ENCODE measurements around the gene MT1F.
A peak's percentile ranks its signal among the peaks of the same experiment; 100 is the strongest.
"Not testable (repeated sequence)": the region's sequence is repeated elsewhere in the genome, so short reads cannot be mapped to it uniquely, and the experiment has no call there.

MT1F gene

DNA sequence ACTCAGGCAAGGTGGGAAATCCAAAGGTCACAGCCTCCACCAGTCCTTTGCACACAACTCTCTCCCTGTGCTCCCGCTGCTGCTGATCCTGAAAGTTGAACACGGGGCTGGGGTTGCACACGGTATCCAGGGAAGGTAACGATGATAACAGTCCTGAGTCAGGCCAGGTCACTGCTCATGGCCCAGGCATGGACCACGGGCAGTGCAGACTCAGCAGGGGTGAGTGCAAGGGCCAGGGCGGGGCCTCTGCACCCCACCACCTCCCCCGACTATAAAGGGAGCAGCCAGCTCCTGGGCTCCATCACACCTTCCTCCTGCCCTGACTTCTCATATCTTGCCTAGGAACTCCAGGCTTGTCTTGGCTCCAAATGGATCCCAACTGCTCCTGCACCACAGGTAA, 6.2 kb upstream of the MT1F start, which contains the start of gene MT1B:
Gene MT1B (plus strand): TSS at position 301 of the 400 bp plus-strand sequence. CDS start 68 bp downstream, at position 369.
- Histone ChIP-seq H3K9me3 (ENCODE audit: control insufficient read depth, insufficient read depth, low read length) (no peaks in the 10 kb centered on the region), H3K9ac (ENCODE audit: low read depth, low read length) (no peak within 1 kb of the TSS), H3K27me3 (ENCODE audit: control insufficient read depth, insufficient read depth, low read length) (peaks cover 89% of the 10 kb centered on the region), H3K36me3 (ENCODE audit: control insufficient read depth, insufficient read depth, low read length) (no peaks in the 10 kb centered on the region), H3K4me3 (ENCODE audit: low read depth, low read length) (no peak within 1 kb of the TSS), H3K4me1 (ENCODE audit: control insufficient read depth, insufficient read depth, low read length) (no peaks in the 10 kb centered on the region)

GRCh38 chr16:56652600-56652999, 5.2 kb upstream of the MT1F start:
- Histone ChIP-seq H3K9me3 (ENCODE audit: control insufficient read depth, insufficient read depth, low read length) (no peaks in the 10 kb centered on the region), H3K9ac (ENCODE audit: low read depth, low read length) (no peak overlapping the region), H3K4me3 (ENCODE audit: low read depth, low read length) (no peak overlapping the region), H3K36me3 (ENCODE audit: control insufficient read depth, insufficient read depth, low read length) (no peaks in the 10 kb centered on the region), H3K4me1 (ENCODE audit: control insufficient read depth, insufficient read depth, low read length) (no peaks in the 10 kb centered on the region), H3K27me3 (ENCODE audit: control insufficient read depth, insufficient read depth, low read length) (peaks cover 84% of the 10 kb centered on the region)

- Histone ChIP-seq H3K4me1 (ENCODE audit: control insufficient read depth, insufficient read depth, low read length) (peaks cover 2% of the 10 kb centered on the region), H3K9me3 (ENCODE audit: control insufficient read depth, insufficient read depth, low read length) (no peaks in the 10 kb centered on the region), H3K4me3 (ENCODE audit: low read depth, low read length) (no peak overlapping the region), H3K27me3 (ENCODE audit: control insufficient read depth, insufficient read depth, low read length) (peaks cover 82% of the 10 kb centered on the region), H3K36me3 (ENCODE audit: control insufficient read depth, insufficient read depth, low read length) (no peaks in the 10 kb centered on the region), H3K9ac (ENCODE audit: low read depth, low read length) (no peak overlapping the region)
These were observed 4.5 kb upstream of the MT1F start for GRCh38 chr16:56653218-56653617.

DNA sequence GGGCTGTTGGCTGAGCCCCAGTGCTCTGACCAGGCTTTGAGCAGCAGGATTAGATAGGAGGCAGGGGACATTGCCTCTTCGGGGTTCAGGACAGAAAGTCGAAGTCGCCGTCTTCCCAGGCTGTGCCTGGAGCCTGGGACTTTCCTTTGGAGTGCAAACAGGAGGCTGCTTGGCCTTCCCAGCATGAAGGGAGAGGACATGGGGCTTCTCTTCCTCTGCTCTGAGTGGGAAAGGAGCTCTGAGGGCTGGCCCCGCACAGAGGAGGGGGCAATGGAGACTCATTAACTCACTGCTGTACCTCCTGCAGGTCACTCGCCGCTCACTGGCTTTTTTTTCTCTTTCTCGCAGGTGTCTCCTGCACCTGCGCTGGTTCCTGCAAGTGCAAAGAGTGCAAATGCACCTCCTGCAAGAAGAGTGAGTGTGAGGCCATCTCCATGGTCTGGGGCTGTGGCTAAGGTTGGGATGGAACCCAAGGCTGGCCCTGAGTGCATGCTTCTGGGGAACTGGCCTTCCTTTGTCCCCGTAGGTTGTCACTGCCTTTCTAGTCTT, 642 bp downstream of the MT1F start:
- peak overlapping the region; percentile 77 for H3K4me3 ChIP-seq (ENCODE audit: low read depth, low read length)
- H3K27me3 ChIP-seq (ENCODE audit: control insufficient read depth, insufficient read depth, low read length) = peaks cover 84% of the 10 kb centered on the region
- H3K36me3 ChIP-seq (ENCODE audit: control insufficient read depth, insufficient read depth, low read length) = no peaks in the 10 kb centered on the region
- no peaks in the 10 kb centered on the region for H3K9me3 ChIP-seq (ENCODE audit: control insufficient read depth, insufficient read depth, low read length)
- H3K4me1 ChIP-seq (ENCODE audit: control insufficient read depth, insufficient read depth, low read length) = peaks cover 2% of the 10 kb centered on the region
- H3K9ac ChIP-seq (ENCODE audit: low read depth, low read length) = no peak overlapping the region

- peaks cover 5% of the 10 kb centered on the region for H3K4me1 ChIP-seq (ENCODE audit: control insufficient read depth, insufficient read depth, low read length)
- peak overlapping the region; percentile 62 for H3K4me3 ChIP-seq (ENCODE audit: low read depth, low read length)
- H3K36me3 ChIP-seq (ENCODE audit: control insufficient read depth, insufficient read depth, low read length) = no peaks in the 10 kb centered on the region
- no peaks in the 10 kb centered on the region for H3K9me3 ChIP-seq (ENCODE audit: control insufficient read depth, insufficient read depth, low read length)
- H3K9ac ChIP-seq (ENCODE audit: low read depth, low read length) = no peak overlapping the region
- H3K27me3 ChIP-seq (ENCODE audit: control insufficient read depth, insufficient read depth, low read length) = peaks cover 99% of the 10 kb centered on the region
These were observed 4.9 kb downstream of the MT1F start for GRCh38 chr16:56662357-56663354.

- Histone ChIP-seq H3K36me3 (ENCODE audit: control insufficient read depth, insufficient read depth, low read length) (no peaks in the 10 kb centered on the region), H3K9me3 (ENCODE audit: control insufficient read depth, insufficient read depth, low read length) (no peaks in the 10 kb centered on the region), H3K27me3 (ENCODE audit: control insufficient read depth, insufficient read depth, low read length) (peaks cover 100% of the 10 kb centered on the region), H3K4me1 (ENCODE audit: control insufficient read depth, insufficient read depth, low read length) (peaks cover 3% of the 10 kb centered on the region), H3K9ac (ENCODE audit: low read depth, low read length) (no peak overlapping the region), H3K4me3 (ENCODE audit: low read depth, low read length) (no peak overlapping the region)
These were observed 6.7 kb downstream of the MT1F start for GRCh38 chr16:56664506-56664905.

DNA sequence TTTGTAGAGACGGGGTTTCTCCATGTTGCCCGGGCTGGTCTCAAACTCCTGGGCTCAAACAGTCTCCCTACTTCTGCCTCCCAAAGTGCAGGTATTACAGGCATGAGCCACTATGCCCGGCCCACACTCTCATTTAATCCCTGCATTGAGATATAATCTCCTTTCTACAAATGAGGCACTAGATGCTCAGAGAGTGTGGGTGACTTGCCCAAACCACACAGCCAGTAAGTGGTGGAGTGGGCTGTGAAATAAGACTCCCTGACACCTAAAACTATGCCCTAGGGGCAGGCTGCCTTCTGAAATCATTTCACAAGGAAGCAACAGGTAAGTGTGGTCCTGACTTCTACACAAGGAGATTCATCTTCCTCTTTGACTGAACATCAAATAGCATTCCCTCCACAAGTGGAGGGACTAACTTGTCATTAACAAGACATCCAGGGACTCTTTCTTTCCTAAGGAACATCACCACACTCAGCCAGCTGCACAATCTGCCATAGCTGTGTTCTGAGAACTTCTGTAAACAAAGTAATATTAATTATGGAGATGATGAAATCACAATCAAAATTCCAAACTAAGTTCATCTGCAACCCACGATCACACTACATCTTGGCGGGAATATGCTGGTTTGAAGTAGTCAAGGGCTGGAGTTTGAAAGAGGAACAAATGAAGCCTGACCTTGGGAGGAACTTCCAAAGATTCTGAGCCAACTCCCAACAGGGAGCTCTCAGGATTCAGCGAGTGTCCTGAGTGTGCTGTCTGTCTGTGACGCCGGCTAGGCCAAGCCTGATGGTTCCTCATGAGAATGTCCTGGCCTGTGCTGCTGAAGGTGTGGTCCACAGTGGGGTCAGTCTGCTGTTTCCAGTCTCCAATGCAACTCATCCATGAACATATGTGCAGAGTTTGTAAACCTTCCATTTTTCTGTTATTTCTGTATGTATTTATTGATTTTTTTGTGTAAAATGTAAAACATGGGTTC, 7.8 kb downstream of the MT1F start:
- H3K9ac ChIP-seq (ENCODE audit: low read depth, low read length); H3K4me3 ChIP-seq (ENCODE audit: low read depth, low read length); H3K4me1 ChIP-seq (ENCODE audit: control insufficient read depth, insufficient read depth, low read length); H3K9me3 ChIP-seq (ENCODE audit: control insufficient read depth, insufficient read depth, low read length); H3K36me3 ChIP-seq (ENCODE audit: control insufficient read depth, insufficient read depth, low read length): not testable (repeated sequence)
- peaks cover 100% of the 10 kb centered on the region for H3K27me3 ChIP-seq (ENCODE audit: control insufficient read depth, insufficient read depth, low read length)

DNA sequence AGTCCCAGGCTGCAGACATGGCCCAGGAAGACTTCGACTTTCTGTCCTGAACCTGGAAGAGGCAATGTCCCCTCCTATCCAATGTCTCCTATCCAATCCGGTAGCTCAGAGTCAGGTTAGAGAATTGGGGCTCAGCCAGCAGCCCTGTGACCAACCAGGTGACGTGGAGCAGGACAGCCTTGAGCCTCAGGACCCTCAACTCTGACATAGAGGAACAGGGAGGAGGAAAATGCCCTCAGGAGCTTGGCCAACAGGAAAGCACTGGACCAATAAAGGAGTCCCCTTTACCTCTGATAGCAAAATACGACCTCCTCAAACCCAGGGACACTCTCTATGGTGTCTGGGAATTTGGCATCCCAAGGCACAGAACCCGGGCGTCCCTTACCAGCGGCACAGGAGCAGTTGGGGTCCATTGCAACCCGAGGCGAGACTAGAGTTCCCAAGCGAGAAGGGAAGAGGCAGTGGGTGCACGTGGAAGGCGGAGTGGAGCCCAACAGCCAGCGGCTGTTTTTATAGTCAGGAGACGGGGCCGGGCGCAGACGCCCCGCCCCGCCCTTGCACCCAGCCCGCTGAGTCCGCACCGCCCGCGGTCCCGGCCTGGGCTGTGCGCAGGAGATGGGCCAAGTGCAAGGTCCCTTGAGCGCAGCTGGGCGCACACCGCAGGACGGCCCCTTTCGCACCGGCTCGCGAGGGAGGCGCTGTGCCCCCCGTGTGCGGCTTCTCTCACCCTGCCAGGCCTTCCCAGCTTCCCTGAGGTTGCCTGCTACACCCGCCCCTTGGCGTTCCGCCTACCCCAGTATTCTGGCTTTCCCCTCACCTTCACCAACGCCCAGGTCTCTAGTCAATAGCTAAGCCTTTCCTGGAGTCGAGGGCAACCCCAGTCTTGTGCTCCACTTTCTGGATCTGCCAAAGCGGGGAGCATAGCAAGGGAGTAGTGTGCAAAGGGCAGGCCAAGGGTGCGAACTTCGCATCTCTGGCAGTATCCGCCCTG, 10.1 kb downstream of the MT1F start, which contains the start of gene MT1G:
Gene MT1G (minus strand): TSS at position 485 of the 991 bp plus-strand sequence. CDS start 72 bp downstream, at position 413.
- H3K9ac ChIP-seq (ENCODE audit: low read depth, low read length) = no peak within 1 kb of the TSS
- H3K4me1 ChIP-seq (ENCODE audit: control insufficient read depth, insufficient read depth, low read length) = peaks cover 8% of the 10 kb centered on the region
- no peaks in the 10 kb centered on the region for H3K9me3 ChIP-seq (ENCODE audit: control insufficient read depth, insufficient read depth, low read length)
- peak within 1 kb of the TSS; percentile 40 for H3K4me3 ChIP-seq (ENCODE audit: low read depth, low read length)
- no peaks in the 10 kb centered on the region for H3K36me3 ChIP-seq (ENCODE audit: control insufficient read depth, insufficient read depth, low read length)
- H3K27me3 ChIP-seq (ENCODE audit: control insufficient read depth, insufficient read depth, low read length) = peaks cover 100% of the 10 kb centered on the region

DNA sequence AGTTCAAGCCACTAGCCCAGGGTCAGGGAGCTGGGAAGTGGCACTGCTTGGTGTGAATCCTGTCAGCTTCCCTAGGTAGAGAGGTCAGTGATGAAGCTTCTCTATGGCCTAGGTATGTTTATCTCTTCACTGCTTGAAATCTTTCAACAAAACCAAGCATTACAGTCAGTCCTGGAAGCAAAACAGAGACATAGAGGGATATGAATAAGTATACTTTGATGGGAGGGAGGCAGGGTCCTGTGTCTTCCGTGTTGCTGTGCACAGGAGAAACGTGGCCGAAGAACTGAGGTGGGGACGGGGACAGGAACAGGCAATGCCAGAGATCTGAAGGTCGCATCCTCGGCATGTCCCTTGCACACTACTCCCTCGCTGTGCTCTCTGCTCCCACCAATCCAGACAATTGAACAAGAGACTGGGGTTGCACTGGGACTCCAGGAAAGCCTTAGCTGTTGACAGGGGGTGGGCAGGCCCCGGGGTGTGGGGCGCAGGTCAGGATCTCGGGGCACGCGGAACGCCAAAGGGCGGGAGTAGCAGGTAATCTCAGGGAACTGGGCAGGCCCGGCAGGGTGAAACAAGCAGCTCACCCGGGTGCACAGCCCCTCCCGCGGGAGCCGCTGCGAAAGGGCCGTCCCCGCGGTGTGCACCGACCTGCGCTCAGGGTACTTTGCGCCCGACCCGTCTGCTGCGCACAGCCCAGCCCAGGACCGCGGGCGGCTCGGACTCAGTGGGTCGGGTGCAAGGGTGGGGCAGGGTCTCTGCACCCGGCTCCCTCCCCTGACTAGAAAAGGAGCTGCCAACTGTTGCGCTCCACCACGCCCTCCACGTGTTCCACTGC, 11.5 kb downstream of the MT1F start, which contains the start of gene MT1H:
Gene MT1H (plus strand): TSS at position 810 of the 835 bp plus-strand sequence. CDS start 71 bp downstream, outside the sequence.
- peaks cover 97% of the 10 kb centered on the region for H3K27me3 ChIP-seq (ENCODE audit: control insufficient read depth, insufficient read depth, low read length)
- peaks cover 11% of the 10 kb centered on the region for H3K4me1 ChIP-seq (ENCODE audit: control insufficient read depth, insufficient read depth, low read length)
- peak within 1 kb of the TSS; percentile 48 for H3K4me3 ChIP-seq (ENCODE audit: low read depth, low read length)
- H3K9ac ChIP-seq (ENCODE audit: low read depth, low read length) = no peak within 1 kb of the TSS
- H3K9me3 ChIP-seq (ENCODE audit: control insufficient read depth, insufficient read depth, low read length) = no peaks in the 10 kb centered on the region
- no peaks in the 10 kb centered on the region for H3K36me3 ChIP-seq (ENCODE audit: control insufficient read depth, insufficient read depth, low read length)

All from iPS-15b (cell line).